Measurements from ENCODE around the gene DHFR. TPM values are rescaled to one million over a fixed set of nuclear protein-coding genes. Genes with fewer than 3 reads are reported as not detected.

Gene DHFR
- total RNA-seq, 2 donors from 2014 or later, result 26.5 to 77.7 TPM

GRCh38 chr5:80625230-80625629, 29.6 kb downstream of the DHFR start:
- Histone ChIP-seq H3K27me3 (no peaks in the 10 kb centered on the region), H3K36me3 (no peaks in the 10 kb centered on the region), H3K4me3 (no peak overlapping the region), H3K9me3 (no peaks in the 10 kb centered on the region), H3K27ac (no peak overlapping the region), H3K9ac (ENCODE audit: low read depth in 2 of 2, low read length in 2 of 2) (no peak overlapping the region), H3K4me1 (no peaks in the 10 kb centered on the region)
- intact Hi-C loops (cut with DNase I), result no loop called here
- TF ChIP-seq, protein P1, sequence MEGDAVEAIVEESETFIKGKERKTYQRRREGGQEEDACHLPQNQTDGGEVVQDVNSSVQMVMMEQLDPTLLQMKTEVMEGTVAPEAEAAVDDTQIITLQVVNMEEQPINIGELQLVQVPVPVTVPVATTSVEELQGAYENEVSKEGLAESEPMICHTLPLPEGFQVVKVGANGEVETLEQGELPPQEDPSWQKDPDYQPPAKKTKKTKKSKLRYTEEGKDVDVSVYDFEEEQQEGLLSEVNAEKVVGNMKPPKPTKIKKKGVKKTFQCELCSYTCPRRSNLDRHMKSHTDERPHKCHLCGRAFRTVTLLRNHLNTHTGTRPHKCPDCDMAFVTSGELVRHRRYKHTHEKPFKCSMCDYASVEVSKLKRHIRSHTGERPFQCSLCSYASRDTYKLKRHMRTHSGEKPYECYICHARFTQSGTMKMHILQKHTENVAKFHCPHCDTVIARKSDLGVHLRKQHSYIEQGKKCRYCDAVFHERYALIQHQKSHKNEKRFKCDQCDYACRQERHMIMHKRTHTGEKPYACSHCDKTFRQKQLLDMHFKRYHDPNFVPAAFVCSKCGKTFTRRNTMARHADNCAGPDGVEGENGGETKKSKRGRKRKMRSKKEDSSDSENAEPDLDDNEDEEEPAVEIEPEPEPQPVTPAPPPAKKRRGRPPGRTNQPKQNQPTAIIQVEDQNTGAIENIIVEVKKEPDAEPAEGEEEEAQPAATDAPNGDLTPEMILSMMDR (IDR thresholded peaks at IDR 0.05), result no peak
- DNase-seq, result no peak

- intact Hi-C loops (cut with DNase I), result no loop called here
- no peak for DNase-seq
- no peaks in the 10 kb centered on the region for H3K9me3 ChIP-seq
These were observed 30.8 kb downstream of the DHFR start for GRCh38 chr5:80623999-80624398.

GRCh38 chr5:80622756-80623155, 32.0 kb downstream of the DHFR start:
- H3K9me3 ChIP-seq, result no peaks in the 10 kb centered on the region
- no peak overlapping the region for H3K9ac ChIP-seq (ENCODE audit: low read depth in 2 of 2, low read length in 2 of 2)
- intact Hi-C loops (cut with DNase I), result no loop called here
- no peak overlapping the region for H3K27ac ChIP-seq
- TF ChIP-seq, protein P1 (IDR thresholded peaks at IDR 0.05), result no peak
- no peaks in the 10 kb centered on the region for H3K36me3 ChIP-seq
- no peak for DNase-seq
- no peaks in the 10 kb centered on the region for H3K27me3 ChIP-seq
- no peaks in the 10 kb centered on the region for H3K4me1 ChIP-seq
- no peak overlapping the region for H3K4me3 ChIP-seq

More at GRCh38 chr5:80623999-80624398, 30.8 kb downstream of the DHFR start:
- Histone ChIP-seq H3K9ac (ENCODE audit: low read depth in 2 of 2, low read length in 2 of 2) (no peak overlapping the region), H3K27ac (no peak overlapping the region), H3K4me1 (no peaks in the 10 kb centered on the region), H3K4me3 (no peak overlapping the region), H3K27me3 (no peaks in the 10 kb centered on the region), H3K36me3 (no peaks in the 10 kb centered on the region)
- TF ChIP-seq, protein P1 (IDR thresholded peaks at IDR 0.05), result no peak

DNA sequence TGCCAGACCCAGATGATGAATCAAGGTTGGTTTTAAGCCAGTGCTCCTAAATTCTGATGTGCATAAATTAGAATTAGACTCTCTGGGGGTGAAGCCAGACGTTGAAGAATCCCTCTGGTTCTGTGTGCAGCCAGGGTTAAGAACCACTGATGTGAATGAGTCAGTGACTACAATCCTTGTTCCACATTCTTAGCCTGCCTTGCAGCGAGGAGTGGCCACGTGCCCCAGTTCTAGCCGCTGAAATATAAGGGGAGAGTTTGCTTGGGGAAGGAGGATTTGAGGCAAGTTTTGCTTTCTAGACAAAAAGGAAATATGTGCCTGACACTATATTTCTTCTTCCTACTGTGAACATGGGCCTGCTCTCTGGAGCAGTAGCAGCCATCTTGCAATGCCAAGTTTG, 34.6 kb downstream of the DHFR start:
- intact Hi-C loops (cut with DNase I), result no loop called here
- Histone ChIP-seq H3K36me3 (no peaks in the 10 kb centered on the region), H3K4me3 (no peak overlapping the region), H3K9me3 (no peaks in the 10 kb centered on the region), H3K27me3 (no peaks in the 10 kb centered on the region), H3K9ac (ENCODE audit: low read depth in 2 of 2, low read length in 2 of 2) (no peak overlapping the region), H3K27ac (no peak overlapping the region), H3K4me1 (no peaks in the 10 kb centered on the region)
- TF ChIP-seq, protein P1 (IDR thresholded peaks at IDR 0.05), result no peak
- DNase-seq, result no peak

GRCh38 chr5:80619086-80619485, 35.7 kb downstream of the DHFR start:
- no peak overlapping the region for H3K9ac ChIP-seq (ENCODE audit: low read depth in 2 of 2, low read length in 2 of 2)
- no peak for DNase-seq
- TF ChIP-seq, protein P1 (IDR thresholded peaks at IDR 0.05), result no peak
- H3K4me3 ChIP-seq, result no peak overlapping the region
- no peaks in the 10 kb centered on the region for H3K9me3 ChIP-seq
- no peak overlapping the region for H3K27ac ChIP-seq
- intact Hi-C loops (cut with DNase I), result no loop called here
- no peaks in the 10 kb centered on the region for H3K4me1 ChIP-seq
- H3K36me3 ChIP-seq, result no peaks in the 10 kb centered on the region
- no peaks in the 10 kb centered on the region for H3K27me3 ChIP-seq

DNA sequence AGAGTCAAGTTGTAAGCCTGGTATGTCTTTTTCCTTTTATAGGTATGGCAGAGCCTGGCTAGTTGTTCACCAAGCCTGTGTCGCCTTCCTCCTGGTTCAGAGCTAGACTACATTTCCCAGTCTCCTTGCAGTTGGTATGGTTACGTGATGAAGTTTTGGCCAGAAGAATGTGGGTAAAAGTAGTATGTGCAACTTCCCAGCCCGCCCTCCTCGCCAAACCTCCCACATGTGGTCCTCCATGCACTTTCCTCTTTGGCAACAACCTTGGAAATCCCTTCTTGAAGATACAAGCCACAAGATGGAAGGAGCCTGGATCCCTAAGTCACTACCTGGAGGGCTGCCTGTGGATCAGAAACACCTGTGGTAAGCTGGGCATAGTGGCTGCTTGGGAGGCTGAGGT, 36.3 kb downstream of the DHFR start:
- H3K27ac ChIP-seq, result no peak overlapping the region
- no peak for DNase-seq
- H3K4me3 ChIP-seq, result no peak overlapping the region
- TF ChIP-seq, protein P1 (IDR thresholded peaks at IDR 0.05), result no peak
- no peaks in the 10 kb centered on the region for H3K36me3 ChIP-seq
- H3K27me3 ChIP-seq, result no peaks in the 10 kb centered on the region
- no peaks in the 10 kb centered on the region for H3K9me3 ChIP-seq
- H3K4me1 ChIP-seq, result no peaks in the 10 kb centered on the region
- H3K9ac ChIP-seq (ENCODE audit: low read depth in 2 of 2, low read length in 2 of 2), result no peak overlapping the region
- intact Hi-C loops (cut with DNase I), result no loop called here

All from colonic mucosa (tissue), 4 donors.